Measurements from ENCODE around the gene PRR19. TPM values are rescaled to one million over a fixed set of nuclear protein-coding genes. Genes with fewer than 3 reads are reported as not detected.

PRR19 gene
- total and polyA plus RNA-seq, 10 of the 15 experiments (the other 5 are each of a cell fraction or from before 2014, with no cell fraction given), result 0.09 to 1.7 (median 0.73) TPM; not detected in 1

GRCh38 chr19:42323473-42323851 is 21.5 kb downstream of the PRR19 start:
- Histone ChIP-seq H3K36me3 (ENCODE audit: control insufficient read depth in 2 of 2, insufficient read depth in 2 of 2, low read length in 1 of 2) (no peaks in the 10 kb centered on the region), H3K9me3 (replicated peaks; ENCODE audit: control insufficient read depth, insufficient read depth, low read length) (no peaks in the 10 kb centered on the region), H3K27me3 (replicated peaks in 1 of 2; ENCODE audit: control insufficient read depth in 2 of 2, insufficient read depth in 2 of 2, low read length in 1 of 2) (peaks cover 3 to 4% of the 10 kb centered on the region in 2 experiments; a peak in 2 of 4 replicates), H3K4me3 (no peak overlapping the region), H3K4me1 (ENCODE audit: control insufficient read depth, insufficient read depth, low read length) (peaks cover 7% of the 10 kb centered on the region), H3K9ac (ENCODE audit: control insufficient read depth, insufficient read depth, low read length) (no peak overlapping the region), H4K20me1 (ENCODE audit: control insufficient read depth, insufficient read depth) (no peaks in the 10 kb centered on the region), H3K27ac (ENCODE audit: control insufficient read depth, insufficient read depth) (no peak overlapping the region), H3K4me2 (ENCODE audit: control insufficient read depth, insufficient read depth) (no peak overlapping the region), H2AFZ (ENCODE audit: control insufficient read depth, low read depth, low read length) (no peak overlapping the region), H3K79me2 (ENCODE audit: control insufficient read depth, insufficient read depth, low read length) (peaks cover 13% of the 10 kb centered on the region)
- ChIA-PET SMC1A (ENCODE audit: uncharacterized antibody, unreplicated experiment) (interaction anchor here (0.9 kb wide), 1 partner anchor 191 kb away, joined by 4 read pairs; the partner anchor contains the start of gene POU2F2), CTCF (interaction anchor here (0.9 to 2.3 kb wide), 4 partner anchors 27 to 214 kb away, joined by 4 to 6 read pairs (median 4); partner anchors contain the start of gene POU2F2), POLR2A (interaction anchor here (0.6 kb wide), 1 partner anchor 159 kb away, joined by 3 read pairs; no protein-coding TSS in a partner anchor), RAD21 (ENCODE audit: unreplicated experiment) (no interaction called here)
- TF ChIP-seq IRF4 (IDR thresholded peaks at IDR 0.05; ENCODE audit: low read depth, low read length), result no peak
- no peak for TF ChIP-seq YBX1 (IDR thresholded peaks at IDR 0.05)
- TF ChIP-seq RELA (IDR thresholded peaks at IDR 0.05; ENCODE audit: borderline replicate concordance, partially characterized antibody), result no peak
- TF ChIP-seq SMAD5 (IDR thresholded peaks at IDR 0.05; ENCODE audit: low read depth), result no peak
- no peak for TF ChIP-seq STAT1 (conservative IDR thresholded peaks at IDR 0.05)
- TF ChIP-seq MTA2 (IDR thresholded peaks at IDR 0.05; ENCODE audit: low read depth), result no peak
- FAIRE-seq (no peak), ATAC-seq (no peak), DNase-seq (ENCODE audit: low read depth, low spot score) (no peak)
- intact Hi-C loops (cut with micrococcal nuclease; ENCODE audit: unreplicated experiment), result loop anchor here (10.0 kb wide), 1 partner anchor 219 kb away; no protein-coding TSS in a partner anchor
- BruUV-seq (replicated peaks), result no TSS peak
- in situ Hi-C loops (cut with MboI), result no loop called here
- 86% methylated on average over 24 of the region's 29 CpGs for WGBS (ENCODE audit: insufficient coverage, insufficient replicate concordance, low lambda C conversion rate, missing lambda C conversion rate)

GRCh38 chr19:42323852-42324654 is 22.1 kb downstream of the PRR19 start:
- no peaks in the 10 kb centered on the region for H4K20me1 ChIP-seq (ENCODE audit: control insufficient read depth, insufficient read depth)
- H3K27me3 ChIP-seq (replicated peaks in 1 of 2; ENCODE audit: control insufficient read depth in 2 of 2, insufficient read depth in 2 of 2, low read length in 1 of 2), result peaks cover 3 to 4% of the 10 kb centered on the region in 2 experiments; a peak in 2 of 4 replicates
- CTCF ChIA-PET, result interaction anchor here (0.9 to 1.4 kb wide), 2 partner anchors 204 to 215 kb away, joined by 4 read pairs; no protein-coding TSS in a partner anchor
- no peak overlapping the region for H3K27ac ChIP-seq (ENCODE audit: control insufficient read depth, insufficient read depth)
- H3K4me3 ChIP-seq, result peak overlapping the region; percentile 74; the same call in 1 of the 2 replicates
- DNase-seq (ENCODE audit: low read depth, low spot score), result no peak
- SMC1A ChIA-PET (ENCODE audit: uncharacterized antibody, unreplicated experiment), result no interaction called here
- no peaks in the 10 kb centered on the region for H3K36me3 ChIP-seq (ENCODE audit: control insufficient read depth in 2 of 2, insufficient read depth in 2 of 2, low read length in 1 of 2)
- no peak for ATAC-seq
- no TSS peak for BruUV-seq (replicated peaks)
- H3K79me2 ChIP-seq (ENCODE audit: control insufficient read depth, insufficient read depth, low read length), result peaks cover 13% of the 10 kb centered on the region
- H3K9ac ChIP-seq (ENCODE audit: control insufficient read depth, insufficient read depth, low read length), result no peak overlapping the region
- RAD21 ChIA-PET (ENCODE audit: unreplicated experiment), result no interaction called here
- no peaks in the 10 kb centered on the region for H3K9me3 ChIP-seq (replicated peaks; ENCODE audit: control insufficient read depth, insufficient read depth, low read length)
- peak overlapping the region; percentile 48; the same call in 1 of the 2 replicates for H3K4me2 ChIP-seq (ENCODE audit: control insufficient read depth, insufficient read depth)
- 21% methylated on average over 39 of the region's 92 CpGs for WGBS (ENCODE audit: insufficient coverage, insufficient replicate concordance, low lambda C conversion rate, missing lambda C conversion rate)
- no peak for FAIRE-seq
- H3K4me1 ChIP-seq (ENCODE audit: control insufficient read depth, insufficient read depth, low read length), result peaks cover 7% of the 10 kb centered on the region
- in situ Hi-C loops (cut with MboI) (no loop called here), intact Hi-C loops (cut with micrococcal nuclease; ENCODE audit: unreplicated experiment) (loop anchor here (2.0 to 10.0 kb wide), 2 partner anchors 73 to 219 kb away; no protein-coding TSS in a partner anchor)
- POLR2A ChIA-PET, result interaction anchor here (0.6 kb wide), 1 partner anchor 159 kb away, joined by 3 read pairs; no protein-coding TSS in a partner anchor
- peak overlapping the region; percentile 29 for H2AFZ ChIP-seq (ENCODE audit: control insufficient read depth, low read depth, low read length)
- no peak for TF ChIP-seq E4F1 (IDR thresholded peaks at IDR 0.05; ENCODE audit: borderline replicate concordance, partially characterized antibody)
- no peak for TF ChIP-seq ZZZ3 (IDR thresholded peaks at IDR 0.05; ENCODE audit: control insufficient read depth, insufficient read length, low read depth)
- no peak for TF ChIP-seq PBX3 (IDR thresholded peaks at IDR 0.05; ENCODE audit: insufficient replicate concordance, low read depth, low read length)

Measured in GM12878 (cell line).